Endothelial cell of umbilical vein (primary cell): Measurements from ENCODE around the gene ZFP90. TPM values are rescaled to one million over a fixed set of nuclear protein-coding genes. Genes with fewer than 3 reads are reported as not detected.

ENCODE experiments used
- BruUV-seq: library from RNA; stranded (reverse); fragments of 400-500 nt; replicated peaks from 2 replicates; lab custom pipeline; 2021; lab: Mats Ljungman, UMichigan
- CTCF ChIA-PET: fragments of 300-600, 350-600 bp; sonication (Branson Sonifier 250); formaldehyde crosslinking; loops from one replicate; lab custom pipeline; 2021; ENCODE audit warnings: antibody characterized with exemption, inconsistent platforms; lab: Charles Lee
- POLR2A ChIA-PET: fragments of 300-600, 350-600 bp; sonication (Branson Sonifier 250); formaldehyde crosslinking; loops from one replicate; lab custom pipeline; 2021; ENCODE audit warnings: antibody characterized with exemption, inconsistent platforms; lab: Charles Lee
- DNase-seq: peaks from one replicate; pipeline ENCODE4 v3.0.0-alpha.2; 2011; ENCODE audit warnings: low read depth, low spot score
- FAIRE-seq: peaks from 2 replicates; lab custom pipeline; 2011; peaks lifted over from hg19 to GRCh38; lab: Jason Lieb, UNC
- H2AFZ ChIP-seq: 2 replicates; pipeline ENCODE4 v1.6.0; 2012; ENCODE audit warnings: low read depth, low read length, control low read depth, inconsistent platforms
- H3K27ac ChIP-seq: 2 replicates; pipeline ENCODE4 v1.5.1; 2011; ENCODE audit warnings: low read depth, mild to moderate bottlenecking, control low read depth, low read length, moderate library complexity; ENCODE audit not compliant: insufficient read depth
- H3K27me3 ChIP-seq, 2 experiments: 2 replicates each; pipeline versions ENCODE4 v1.6.0 to v1.6.1; 2011; ENCODE audit warnings: low read length in 2 of 2, mixed read lengths in 1 of 2; ENCODE audit not compliant: control insufficient read depth in 2 of 2, insufficient read depth in 2 of 2
- H3K36me3 ChIP-seq, 2 experiments: 2 replicates in 1 of 2; 3 replicates in 1 of 2; pipeline ENCODE4 v1.5.1; 2011; ENCODE audit warnings: low read length in 2 of 2, mild to moderate bottlenecking in 1 of 2, moderate library complexity in 1 of 2; ENCODE audit not compliant: control insufficient read depth in 2 of 2, insufficient read depth in 2 of 2; ENCODE audit errors: extremely low read depth in 1 of 2
- H3K4me1 ChIP-seq: 3 replicates; pipeline ENCODE4 v1.5.1; 2011; ENCODE audit warnings: mild to moderate bottlenecking, low read length; ENCODE audit not compliant: control insufficient read depth, insufficient read depth; ENCODE audit errors: extremely low read depth
- H3K4me2 ChIP-seq: 2 replicates; pipeline ENCODE4 v1.6.1; 2011; ENCODE audit warnings: low read length, control low read depth, mixed read lengths; ENCODE audit not compliant: insufficient read depth
- H3K4me3 ChIP-seq, 3 experiments: fragments of 200-600 bp in 1 of 3; sonication (generic), shearing (Covaris generic) in 1 of 3; replicated peaks in 1 of 3; 2 replicates each; pipeline ENCODE4 v1.5.1; 2011 to 2016; ENCODE audit warnings: control low read depth in 3 of 3, low read length in 3 of 3, mild to moderate bottlenecking in 2 of 3, inconsistent platforms in 1 of 3, low read depth in 1 of 3, moderate library complexity in 1 of 3; ENCODE audit not compliant: insufficient read depth in 1 of 3
- H3K79me2 ChIP-seq: 2 replicates; pipeline ENCODE4 v1.6.0; 2012; ENCODE audit warnings: low read length, inconsistent platforms; ENCODE audit not compliant: control insufficient read depth, insufficient read depth
- H3K9ac ChIP-seq: replicated peaks from 2 replicates; pipeline ENCODE3; 2011; ENCODE audit warnings: low read length, control low read depth; ENCODE audit not compliant: insufficient read depth; ENCODE audit errors: extremely low read depth
- H3K9me1 ChIP-seq: replicated peaks from 3 replicates; pipeline ENCODE4 v1.6.0; 2011; ENCODE audit warnings: mild to moderate bottlenecking, low read length; ENCODE audit not compliant: control insufficient read depth, insufficient read depth; ENCODE audit errors: extremely low read depth
- H3K9me3 ChIP-seq: replicated peaks from 2 replicates; pipeline ENCODE4 v1.5.1; 2012; ENCODE audit warnings: low read length, inconsistent platforms; ENCODE audit not compliant: control insufficient read depth, insufficient read depth
- H4K20me1 ChIP-seq: replicated peaks from 2 replicates; pipeline ENCODE3; 2011; ENCODE audit warnings: mild to moderate bottlenecking, low read length; ENCODE audit not compliant: control insufficient read depth, insufficient read depth; ENCODE audit errors: extremely low read depth
- CTCF ChIP-seq, 2 donors: IDR thresholded peaks; 1 replicate in 1 of 2; 2 replicates in 1 of 2; pipeline ENCODE4 v1.5.1; 2011; ENCODE audit warnings: low read length in 2 of 2, mild to moderate bottlenecking in 2 of 2, moderate library complexity in 2 of 2, control low read depth in 1 of 2, inconsistent platforms in 1 of 2, low read depth in 1 of 2; ENCODE audit not compliant: insufficient read depth in 1 of 2; ENCODE audit errors: extremely low read depth in 1 of 2
- EZH2 ChIP-seq: IDR thresholded peaks from 2 replicates; pipeline ENCODE4 v1.6.1; 2012; ENCODE audit warnings: borderline replicate concordance, low read depth, mild to moderate bottlenecking, moderate library complexity, low read length, inconsistent platforms; ENCODE audit not compliant: severe bottlenecking
- FOS ChIP-seq: IDR thresholded peaks from 2 replicates; pipeline ENCODE4 v1.6.1; 2011; ENCODE audit warnings: mild to moderate bottlenecking, low read length, moderate library complexity, borderline replicate concordance; ENCODE audit not compliant: insufficient read depth
- GATA2 ChIP-seq: IDR thresholded peaks from 2 replicates; pipeline ENCODE4 v1.7.0; 2011; ENCODE audit warnings: low read depth, mild to moderate bottlenecking, moderate library complexity, mixed read lengths, low read length; ENCODE audit not compliant: insufficient read length, insufficient read depth
- JUN ChIP-seq: IDR thresholded peaks from 2 replicates; pipeline ENCODE4 v1.6.1; 2011; ENCODE audit warnings: borderline replicate concordance, low read depth; ENCODE audit not compliant: insufficient read length, insufficient read depth
- MAX ChIP-seq: IDR thresholded peaks from 2 replicates; pipeline ENCODE4 v1.6.1; 2011; ENCODE audit not compliant: insufficient read depth, insufficient read length
- MYC ChIP-seq: IDR thresholded peaks from one replicate; pipeline ENCODE4 v1.6.1; 2011; ENCODE audit warnings: mild to moderate bottlenecking, low read depth, low read length
- POLR2A ChIP-seq: IDR thresholded peaks from 2 replicates; pipeline ENCODE4 v1.6.1; 2012; ENCODE audit warnings: low read depth, mild to moderate bottlenecking, control low read depth, low read length
- POLR2AphosphoS5 ChIP-seq: IDR thresholded peaks from 2 replicates; pipeline ENCODE4 v1.6.1; 2012; ENCODE audit warnings: low read depth, mild to moderate bottlenecking, control low read depth, low read length, moderate library complexity; ENCODE audit not compliant: insufficient read depth
- dilution Hi-C: fragments of 300-500 bp; cut with MboI; formaldehyde crosslinking; loops from one replicate; pipeline ENCODE4 v1.15.0; 2019; ENCODE audit warnings: low sequenced_read_pairs; ENCODE audit not compliant: extremely low pct_ligation_motif_present
- intact Hi-C: fragments of 100-400 bp; cut with micrococcal nuclease; formaldehyde crosslinking; loops from one replicate; pipeline ENCODE4 v1.10.0; 2022
- polyA plus RNA-seq, 4 experiments: library from polyadenylated mRNA; depleted of rRNA in 3 of 4; stranded (reverse) in 3 of 4; unstranded in 1 of 4; fragments of >200 nt; gene quantifications; 2 replicates each; pipeline versions ENCODE4 v1.2.1 to v1.2.3, GENCODE V29; 2011 to 2012; ENCODE audit warnings: missing spikeins in 1 of 4
- total RNA-seq: library from RNA; stranded (reverse); gene quantifications from 2 replicates; pipeline ENCODE4 v1.2.3, GENCODE V29; 2021

ZFP90 gene
- total and polyA plus RNA-seq, 2 donors (not counting 3 experiments of a cell fraction or from before 2014, with no cell fraction given): 10.9 to 22.4 TPM

- no TSS peak for BruUV-seq
- FAIRE-seq: no peak
- ChIA-PET POLR2A (no interaction called here), CTCF (interaction anchor here (0.8 to 3.0 kb wide), 4 partner anchors 8 to 335 kb away, joined by 3 to 21 read pairs (median 4); no protein-coding TSS in a partner anchor)
- Histone ChIP-seq H3K9me3 (no peaks in the 10 kb centered on the region), H3K9me1 (no peaks in the 10 kb centered on the region), H2AFZ (no peak overlapping the region), H3K27me3 (no peaks in the 10 kb centered on the region), H3K27ac (no peak overlapping the region), H4K20me1 (no peaks in the 10 kb centered on the region), H3K36me3 (no peaks in the 10 kb centered on the region), H3K79me2 (no peaks in the 10 kb centered on the region), H3K4me2 (no peak overlapping the region), H3K4me1 (no peaks in the 10 kb centered on the region), H3K9ac (no peak overlapping the region), H3K4me3 (no peak overlapping the region)
- DNase-seq: no peak
- intact Hi-C loops: no loop called here
- dilution Hi-C loops: no loop called here
- TF ChIP-seq MYC: no peak
- TF ChIP-seq CTCF (IDR thresholded peaks at IDR 0.05; ENCODE audit: extremely low read depth in 1 of 2, insufficient read depth in 1 of 2, low read depth in 1 of 2, low read length in 2 of 2): no peak
- no peak for TF ChIP-seq POLR2A
- no peak for TF ChIP-seq FOS
- no peak for TF ChIP-seq EZH2
- no peak for TF ChIP-seq GATA2
- no peak for TF ChIP-seq JUN
- no peak for TF ChIP-seq MAX
- TF ChIP-seq POLR2AphosphoS5: no peak
Observed at GRCh38 chr16:68512183-68512582, 26.9 kb upstream of the ZFP90 start.
